Hindlimb muscle (tissue), 1 donor: Measurements from ENCODE around the gene SLC37A1. TPM values are rescaled to one million over a fixed set of nuclear protein-coding genes. Genes with fewer than 3 reads are reported as not detected.

Experiments
- DNase-seq: peaks from one replicate; pipeline ENCODE4 v3.0.0-alpha.2; 2013
- polyA plus RNA-seq: library from polyadenylated mRNA; unstranded; fragments of 120-200 nt; gene quantifications from one replicate; pipeline ENCODE4 v1.2.1, GENCODE V29; 2013; ENCODE audit not compliant: insufficient read length

The SLC37A1 gene
- polyA plus RNA-seq, 1 donor: 2.5 TPM

- DNase-seq: no peak
Measured at GRCh38 chr21:42479582-42479981, 34.1 kb upstream of the SLC37A1 start.

GRCh38 chr21:42480736-42481135 lies 32.9 kb upstream of the SLC37A1 start:
- no peak for DNase-seq

- no peak for DNase-seq
Measured at GRCh38 chr21:42481169-42481568, 32.5 kb upstream of the SLC37A1 start.

- DNase-seq: no peak
Measured at GRCh38 chr21:42484966-42485365, 28.7 kb upstream of the SLC37A1 start.

- DNase-seq: no peak
Measured at GRCh38 chr21:42486072-42486471, 27.6 kb upstream of the SLC37A1 start.

GRCh38 chr21:42486531-42486930 lies 27.1 kb upstream of the SLC37A1 start:
- no peak for DNase-seq

GRCh38 chr21:42489006-42489563 lies 24.6 kb upstream of the SLC37A1 start:
- no peak for DNase-seq

- no peak for DNase-seq
Measured at GRCh38 chr21:42489991-42490390, 23.7 kb upstream of the SLC37A1 start.

- DNase-seq: no peak
Measured at GRCh38 chr21:42490720-42491119, 22.9 kb upstream of the SLC37A1 start.

GRCh38 chr21:42491328-42491727 lies 22.3 kb upstream of the SLC37A1 start:
- no peak for DNase-seq

GRCh38 chr21:42492201-42492600 lies 21.5 kb upstream of the SLC37A1 start:
- DNase-seq: no peak

- no peak for DNase-seq
Measured at GRCh38 chr21:42493109-42494060, 20.3 kb upstream of the SLC37A1 start.

GRCh38 chr21:42495027-42495426 lies 18.6 kb upstream of the SLC37A1 start:
- DNase-seq: no peak

GRCh38 chr21:42495765-42496119 lies 17.9 kb upstream of the SLC37A1 start:
- DNase-seq: peak; percentile 15

GRCh38 chr21:42496120-42496838 lies 17.4 kb upstream of the SLC37A1 start, which contains the start of gene RSPH1:
RSPH1 (minus strand) TSS chr21:42496224; CDS start chr21:42496186, 38 bp downstream.
- peak; percentile 99 for DNase-seq

GRCh38 chr21:42496839-42497202 lies 16.8 kb upstream of the SLC37A1 start:
- no peak for DNase-seq

- DNase-seq: no peak
Measured at GRCh38 chr21:42498012-42498411, 15.6 kb upstream of the SLC37A1 start.

- DNase-seq: no peak
Measured at GRCh38 chr21:42499444-42500112, 14.1 kb upstream of the SLC37A1 start.

- DNase-seq: no peak
Measured at GRCh38 chr21:42500225-42500624, 13.4 kb upstream of the SLC37A1 start.

- no peak for DNase-seq
Measured at GRCh38 chr21:42500736-42501135, 12.9 kb upstream of the SLC37A1 start.

- DNase-seq: no peak
Measured at GRCh38 chr21:42503711-42504110, 9.9 kb upstream of the SLC37A1 start.

- DNase-seq: no peak
Measured at GRCh38 chr21:42505090-42505726, 8.4 kb upstream of the SLC37A1 start.
